ENCODE results near the gene ITPRID2. TPM values are rescaled to one million over a fixed set of nuclear protein-coding genes. Genes with fewer than 3 reads are reported as not detected.

Gene ITPRID2
- total RNA-seq, 1 donor from 2014 or later, result 51.6 TPM

DNA sequence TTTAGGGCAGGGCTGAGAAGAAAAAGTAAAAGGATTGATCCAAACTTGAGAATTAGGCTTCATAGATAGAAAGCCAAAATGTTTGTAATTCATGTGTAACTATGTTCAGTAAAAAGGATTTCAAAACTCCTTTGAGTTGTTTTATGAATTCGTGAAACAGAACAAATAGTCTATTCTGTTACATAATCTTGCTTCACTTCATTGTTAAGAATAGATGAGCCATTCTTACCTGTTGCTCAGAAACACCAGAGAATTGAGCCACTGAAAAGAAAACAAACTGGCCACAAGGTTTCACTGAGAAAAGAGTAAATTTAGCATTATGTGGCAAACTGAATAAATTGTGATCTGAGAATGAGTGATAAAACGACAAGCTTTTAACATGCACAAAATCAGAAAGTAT is 4.5 kb upstream of the ITPRID2 start:
- peaks cover 50% of the 10 kb centered on the region for H3K27me3 Mint-ChIP-seq (ENCODE audit: insufficient read depth)
- DNase-seq (ENCODE audit: low spot score), result no peak
- H3K27ac Mint-ChIP-seq, result no peak overlapping the region
- no peak overlapping the region for H3K4me3 Mint-ChIP-seq
- H3K9me3 Mint-ChIP-seq, result no peaks in the 10 kb centered on the region
- H3K4me1 Mint-ChIP-seq (ENCODE audit: low read depth), result peaks cover 5% of the 10 kb centered on the region
- intact Hi-C loops (cut with micrococcal nuclease), result no loop called here
- no peaks in the 10 kb centered on the region for H3K36me3 Mint-ChIP-seq (ENCODE audit: low read depth)

GRCh38 chr2:181889776-181890175 is 1.8 kb upstream of the ITPRID2 start:
- H3K4me1 Mint-ChIP-seq (ENCODE audit: low read depth), result peaks cover 29% of the 10 kb centered on the region
- peak overlapping the region; percentile 28 for H3K4me3 Mint-ChIP-seq
- no peak for DNase-seq (ENCODE audit: low spot score)
- peaks cover 10% of the 10 kb centered on the region for H3K36me3 Mint-ChIP-seq (ENCODE audit: low read depth)
- intact Hi-C loops (cut with micrococcal nuclease), result loop anchor here (2.0 to 10.0 kb wide), 7 partner anchors 432 to 1882 kb away; partner anchors contain the start of genes CWC22, DUSP19, ITGA4 and NUP35
- H3K27me3 Mint-ChIP-seq (ENCODE audit: insufficient read depth), result peaks cover 36% of the 10 kb centered on the region
- H3K27ac Mint-ChIP-seq, result no peak overlapping the region
- H3K9me3 Mint-ChIP-seq, result no peaks in the 10 kb centered on the region

DNA sequence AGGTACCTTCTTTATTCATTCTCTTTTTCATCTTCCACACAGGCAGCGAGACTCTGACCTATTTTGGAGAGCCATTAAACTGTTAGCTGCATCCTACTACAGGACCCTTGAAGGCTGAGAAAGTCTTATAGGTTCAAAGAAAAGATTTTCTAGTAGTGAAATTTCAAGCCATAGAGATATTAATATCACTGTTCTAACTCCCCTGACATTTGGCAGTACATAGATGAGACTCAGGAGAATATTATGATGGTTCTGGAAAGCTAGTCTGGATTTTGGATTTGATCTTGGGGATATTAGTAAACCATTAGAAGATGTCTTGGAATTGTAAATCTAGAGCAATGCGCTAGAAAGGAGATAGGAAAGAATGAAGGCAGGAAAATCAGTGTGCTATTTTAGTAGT is 1.3 kb upstream of the ITPRID2 start:
- intact Hi-C loops (cut with micrococcal nuclease), result loop anchor here (2.0 to 10.0 kb wide), 7 partner anchors 433 to 1883 kb away; partner anchors contain the start of genes CWC22, DUSP19, ITGA4 and NUP35
- H3K27ac Mint-ChIP-seq, result no peak overlapping the region
- DNase-seq (ENCODE audit: low spot score), result no peak
- H3K4me1 Mint-ChIP-seq (ENCODE audit: low read depth), result peaks cover 29% of the 10 kb centered on the region
- peaks cover 34% of the 10 kb centered on the region for H3K27me3 Mint-ChIP-seq (ENCODE audit: insufficient read depth)
- H3K4me3 Mint-ChIP-seq, result peak overlapping the region; percentile 11
- H3K36me3 Mint-ChIP-seq (ENCODE audit: low read depth), result peaks cover 10% of the 10 kb centered on the region
- H3K9me3 Mint-ChIP-seq, result no peaks in the 10 kb centered on the region

DNA sequence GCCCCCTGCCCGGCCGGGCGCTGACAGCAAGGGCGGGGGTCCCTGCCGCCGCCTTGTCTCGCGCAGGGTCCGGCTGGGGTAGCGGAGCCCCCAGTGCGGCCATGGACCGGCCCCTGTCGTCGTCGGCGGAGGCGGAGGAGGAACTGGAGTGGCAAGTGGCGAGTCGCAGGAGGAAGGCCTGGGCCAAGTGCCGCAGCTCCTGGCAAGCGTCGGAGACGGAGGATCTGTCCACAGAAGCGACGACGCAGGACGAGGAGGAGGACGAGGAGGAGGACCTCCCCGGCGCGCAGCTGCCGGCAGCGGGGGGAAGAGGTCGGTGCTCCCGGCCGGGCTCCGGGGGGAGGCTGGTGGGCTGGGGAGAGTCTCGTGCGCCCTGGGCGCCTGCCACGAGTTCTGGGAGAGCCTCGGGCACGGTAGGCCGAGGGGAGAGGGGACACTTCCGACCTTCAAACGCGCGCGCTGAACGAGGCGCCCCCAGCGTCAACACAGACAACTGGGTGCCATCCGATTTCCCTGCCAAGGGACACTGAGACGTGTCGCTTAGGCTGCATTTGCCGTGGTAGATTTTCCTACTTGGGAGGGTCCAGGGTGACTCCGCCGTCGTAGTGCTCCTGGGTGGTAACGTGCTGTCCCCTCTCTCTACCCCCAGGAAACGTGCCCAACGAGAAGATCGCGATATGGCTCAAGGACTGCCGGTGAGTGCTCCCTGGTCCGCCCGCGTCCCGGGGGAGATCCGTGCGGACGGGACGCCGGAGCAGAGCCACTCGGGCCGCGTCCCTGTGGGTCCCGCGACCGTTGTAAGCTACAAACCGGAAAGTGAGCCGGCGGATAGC is 652 bp downstream of the ITPRID2 start:
- Mint-ChIP-seq H3K27me3 (ENCODE audit: insufficient read depth) (peaks cover 19% of the 10 kb centered on the region), H3K27ac (peak overlapping the region; percentile 87), H3K4me1 (ENCODE audit: low read depth) (peaks cover 42% of the 10 kb centered on the region), H3K9me3 (no peaks in the 10 kb centered on the region), H3K4me3 (peak overlapping the region; percentile 93), H3K36me3 (ENCODE audit: low read depth) (peaks cover 15% of the 10 kb centered on the region)
- DNase-seq (ENCODE audit: low spot score), result peak; percentile 57
- intact Hi-C loops (cut with micrococcal nuclease), result loop anchor here (1.0 to 10.0 kb wide), 11 partner anchors 12 to 1885 kb away; partner anchors contain the start of genes CWC22, DNAJC10, DUSP19 and ITGA4

GRCh38 chr2:181892799-181893435 is 1.4 kb downstream of the ITPRID2 start:
- H3K36me3 Mint-ChIP-seq (ENCODE audit: low read depth), result peaks cover 15% of the 10 kb centered on the region
- DNase-seq (ENCODE audit: low spot score), result no peak
- peak overlapping the region; percentile 87 for H3K27ac Mint-ChIP-seq
- peaks cover 42% of the 10 kb centered on the region for H3K4me1 Mint-ChIP-seq (ENCODE audit: low read depth)
- intact Hi-C loops (cut with micrococcal nuclease), result loop anchor here (1.0 to 10.0 kb wide), 9 partner anchors 11 to 1886 kb away; partner anchors contain the start of genes CWC22, DNAJC10, DUSP19 and ITGA4
- H3K9me3 Mint-ChIP-seq, result no peaks in the 10 kb centered on the region
- peaks cover 16% of the 10 kb centered on the region for H3K27me3 Mint-ChIP-seq (ENCODE audit: insufficient read depth)
- H3K4me3 Mint-ChIP-seq, result peak overlapping the region; percentile 93

GRCh38 chr2:181894381-181894780 is 2.9 kb downstream of the ITPRID2 start:
- no peaks in the 10 kb centered on the region for H3K9me3 Mint-ChIP-seq
- peaks cover 52% of the 10 kb centered on the region for H3K4me1 Mint-ChIP-seq (ENCODE audit: low read depth)
- peaks cover 9% of the 10 kb centered on the region for H3K27me3 Mint-ChIP-seq (ENCODE audit: insufficient read depth)
- no peak for DNase-seq (ENCODE audit: low spot score)
- no peak overlapping the region for H3K4me3 Mint-ChIP-seq
- H3K27ac Mint-ChIP-seq, result no peak overlapping the region
- intact Hi-C loops (cut with micrococcal nuclease), result loop anchor here (5.0 to 10.0 kb wide), 6 partner anchors 437 to 1887 kb away; partner anchors contain the start of genes CWC22, DUSP19, ITGA4 and NUP35
- peaks cover 21% of the 10 kb centered on the region for H3K36me3 Mint-ChIP-seq (ENCODE audit: low read depth)

DNA sequence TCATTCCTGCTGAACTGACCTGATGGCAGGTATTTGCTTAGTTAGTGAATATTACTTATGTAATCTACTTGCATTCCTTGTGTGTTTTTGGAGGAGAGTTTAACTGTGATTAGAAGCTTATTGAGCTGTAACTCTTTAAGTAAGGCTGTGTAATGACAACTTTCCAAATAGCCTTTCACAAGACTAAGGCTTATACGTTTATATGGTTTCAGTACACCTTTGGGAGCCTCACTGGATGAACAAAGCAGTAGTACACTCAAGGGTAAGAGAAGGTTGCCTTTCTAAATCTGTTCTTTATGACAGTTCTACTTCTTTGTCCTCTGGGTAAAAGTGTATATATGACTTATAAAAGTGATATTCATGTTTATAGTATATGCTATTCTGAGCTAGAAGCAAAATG is 4.3 kb downstream of the ITPRID2 start:
- Mint-ChIP-seq H3K27me3 (ENCODE audit: insufficient read depth) (no peaks in the 10 kb centered on the region), H3K9me3 (no peaks in the 10 kb centered on the region), H3K4me3 (no peak overlapping the region), H3K36me3 (ENCODE audit: low read depth) (peaks cover 32% of the 10 kb centered on the region), H3K27ac (no peak overlapping the region), H3K4me1 (ENCODE audit: low read depth) (peaks cover 66% of the 10 kb centered on the region)
- intact Hi-C loops (cut with micrococcal nuclease), result loop anchor here (10.0 kb wide), 1 partner anchor 1179 kb away; the partner anchor contains the start of gene DUSP19
- no peak for DNase-seq (ENCODE audit: low spot score)

- Mint-ChIP-seq H3K4me1 (ENCODE audit: low read depth) (peaks cover 62% of the 10 kb centered on the region), H3K36me3 (ENCODE audit: low read depth) (peaks cover 35% of the 10 kb centered on the region), H3K27ac (no peak overlapping the region), H3K9me3 (no peaks in the 10 kb centered on the region), H3K27me3 (ENCODE audit: insufficient read depth) (no peaks in the 10 kb centered on the region), H3K4me3 (no peak overlapping the region)
- no peak for DNase-seq (ENCODE audit: low spot score)
- intact Hi-C loops (cut with micrococcal nuclease), result loop anchor here (10.0 kb wide), 1 partner anchor 1179 kb away; the partner anchor contains the start of gene DUSP19
Measured at GRCh38 chr2:181896286-181896685, 4.8 kb downstream of the ITPRID2 start.

- Mint-ChIP-seq H3K27ac (no peak overlapping the region), H3K27me3 (ENCODE audit: insufficient read depth) (no peaks in the 10 kb centered on the region), H3K4me3 (no peak overlapping the region), H3K9me3 (no peaks in the 10 kb centered on the region), H3K4me1 (ENCODE audit: low read depth) (peaks cover 41% of the 10 kb centered on the region), H3K36me3 (ENCODE audit: low read depth) (peaks cover 48% of the 10 kb centered on the region)
- no peak for DNase-seq (ENCODE audit: low spot score)
- intact Hi-C loops (cut with micrococcal nuclease), result no loop called here
Measured at GRCh38 chr2:181900007-181900651, 8.6 kb downstream of the ITPRID2 start.

- intact Hi-C loops (cut with micrococcal nuclease), result loop anchor here (2.0 kb wide), 1 partner anchor 52 kb away; no protein-coding TSS in a partner anchor
- Mint-ChIP-seq H3K4me3 (no peak overlapping the region), H3K27ac (no peak overlapping the region), H3K36me3 (ENCODE audit: low read depth) (peaks cover 51% of the 10 kb centered on the region), H3K27me3 (ENCODE audit: insufficient read depth) (no peaks in the 10 kb centered on the region), H3K4me1 (ENCODE audit: low read depth) (peaks cover 28% of the 10 kb centered on the region), H3K9me3 (no peaks in the 10 kb centered on the region)
- no peak for DNase-seq (ENCODE audit: low spot score)
Measured at GRCh38 chr2:181902625-181903024, 11.1 kb downstream of the ITPRID2 start.

DNA sequence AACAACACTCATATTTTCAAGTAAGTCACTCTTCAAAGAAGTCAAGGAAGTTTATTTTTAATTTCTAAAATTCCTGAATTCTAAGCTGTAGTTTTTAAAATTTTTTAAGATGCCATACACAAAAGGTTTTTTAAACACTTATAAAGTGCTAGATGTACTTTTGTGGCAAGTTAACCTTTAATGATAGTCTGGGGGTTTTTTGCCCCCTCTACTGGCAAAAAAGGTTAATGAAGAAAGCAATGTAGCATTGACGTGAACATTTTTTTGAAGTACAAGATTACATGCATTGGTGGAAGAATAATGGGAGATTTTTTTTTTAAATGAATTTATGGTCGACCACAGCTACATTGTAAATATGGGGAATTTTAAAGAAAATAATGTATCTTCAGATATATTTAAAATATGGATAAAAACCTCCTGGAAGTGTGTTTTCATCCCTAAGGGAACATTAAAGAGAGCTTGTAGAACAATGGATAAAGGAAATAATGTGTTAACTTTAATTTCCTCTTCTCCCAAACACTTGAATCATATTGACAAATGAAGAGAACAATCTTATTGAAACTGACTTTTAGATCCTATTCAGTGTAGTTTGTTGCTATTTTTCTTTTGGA is 12.6 kb downstream of the ITPRID2 start:
- Mint-ChIP-seq H3K27me3 (ENCODE audit: insufficient read depth) (no peaks in the 10 kb centered on the region), H3K36me3 (ENCODE audit: low read depth) (peaks cover 52% of the 10 kb centered on the region), H3K27ac (no peak overlapping the region), H3K4me3 (no peak overlapping the region), H3K4me1 (ENCODE audit: low read depth) (peaks cover 21% of the 10 kb centered on the region), H3K9me3 (no peaks in the 10 kb centered on the region)
- no peak for DNase-seq (ENCODE audit: low spot score)
- intact Hi-C loops (cut with micrococcal nuclease), result loop anchor here (1.0 kb wide), 3 partner anchors 12 to 827 kb away; no protein-coding TSS in a partner anchor

DNA sequence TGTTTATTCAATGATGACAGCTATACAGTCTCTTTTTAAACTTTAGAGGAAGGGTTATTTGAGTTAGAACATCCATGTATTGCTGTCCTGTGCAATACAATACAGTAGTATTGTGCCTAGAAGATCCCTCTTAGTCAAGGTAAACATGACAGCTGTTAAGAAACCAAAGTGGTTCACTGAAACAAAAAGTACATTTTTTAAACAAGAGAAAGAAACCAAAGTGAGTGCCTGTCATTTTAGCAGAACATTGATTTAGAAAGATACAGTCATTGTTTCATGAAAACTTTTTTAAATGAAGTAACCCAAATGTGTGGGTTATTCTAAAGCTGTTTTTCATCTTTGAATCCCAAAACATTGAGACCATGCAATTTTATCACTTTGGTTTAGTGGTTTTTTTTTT is 15.5 kb downstream of the ITPRID2 start:
- Mint-ChIP-seq H3K4me1 (ENCODE audit: low read depth) (peaks cover 11% of the 10 kb centered on the region), H3K36me3 (ENCODE audit: low read depth) (peaks cover 39% of the 10 kb centered on the region), H3K9me3 (no peaks in the 10 kb centered on the region), H3K27ac (no peak overlapping the region), H3K4me3 (no peak overlapping the region), H3K27me3 (ENCODE audit: insufficient read depth) (no peaks in the 10 kb centered on the region)
- DNase-seq (ENCODE audit: low spot score), result no peak
- intact Hi-C loops (cut with micrococcal nuclease), result loop anchor here (1.0 kb wide), 1 partner anchor 39 kb away; no protein-coding TSS in a partner anchor
